ENCODE data around the gene DYNLRB1.
"Not testable (repeated sequence)": the region's sequence is repeated elsewhere in the genome, so short reads cannot be mapped to it uniquely, and the experiment has no call there.

The DYNLRB1 gene

DNA sequence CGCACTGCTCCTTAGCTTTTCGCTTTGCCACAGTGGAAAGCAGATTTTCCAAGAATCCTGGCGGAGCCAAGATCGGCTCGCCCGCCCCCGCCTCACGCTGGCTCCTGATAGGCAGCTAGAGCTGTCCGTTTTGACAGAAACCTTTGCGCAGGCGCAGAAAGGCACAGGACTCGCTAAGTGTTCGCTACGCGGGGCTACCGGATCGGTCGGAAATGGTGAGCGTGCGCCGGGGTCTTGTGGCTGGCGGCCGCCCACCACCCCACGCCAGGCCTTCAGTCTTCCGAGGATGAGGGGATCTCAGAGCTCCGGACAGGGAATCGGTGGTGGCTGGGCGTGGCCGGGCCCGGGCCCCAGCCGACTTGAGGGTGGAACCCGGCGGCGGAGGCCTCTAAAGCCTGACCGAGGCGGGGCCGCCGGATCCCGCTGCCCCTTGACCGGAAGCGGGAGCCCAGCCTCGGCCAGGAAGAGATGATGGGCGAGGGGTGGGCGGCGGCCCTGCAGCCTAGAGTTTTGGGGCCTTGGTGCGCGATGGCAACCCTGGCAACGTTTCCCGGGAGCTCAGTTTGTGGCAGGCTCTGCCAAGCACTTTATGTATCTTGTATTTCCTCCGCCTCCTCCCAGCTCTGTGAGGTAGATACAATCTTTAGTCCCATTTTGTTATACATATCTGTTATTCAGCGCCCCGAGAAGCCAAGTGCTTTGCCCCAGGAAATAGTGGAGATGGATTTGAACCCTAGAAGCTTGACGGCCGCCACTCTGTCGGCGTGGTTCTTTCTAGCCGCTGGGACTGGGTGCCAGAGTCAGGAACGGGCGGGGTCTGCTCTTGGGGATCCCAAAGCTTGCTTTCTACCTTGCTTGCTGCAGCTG lies at the start of gene DYNLRB1:
DYNLRB1 (plus strand) TSS at position 176 of the 867 bp plus-strand sequence; CDS start at position 213, 37 bp downstream.
- peak; percentile 37 for DNase-seq

DNA sequence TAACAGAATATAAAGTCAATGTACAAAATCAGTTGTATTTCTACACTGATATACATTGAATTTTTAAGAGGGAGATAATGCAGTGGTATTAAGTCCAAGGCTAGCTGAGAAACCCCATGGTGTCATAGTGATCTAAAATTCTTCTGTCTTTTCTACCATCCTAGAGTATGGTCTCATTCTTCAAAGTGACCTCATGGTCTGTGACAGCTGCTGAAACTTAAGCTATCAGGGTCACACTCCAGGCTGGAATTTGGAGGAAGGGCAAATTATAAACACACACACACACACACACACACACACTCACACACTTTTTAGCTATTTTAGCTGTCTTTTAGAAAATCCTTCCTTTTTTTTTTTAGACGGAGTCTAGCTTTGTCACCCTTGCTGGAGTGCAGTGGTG lies 47.3 kb upstream of the DYNLRB1 start:
- DNase-seq = no peak

DNA sequence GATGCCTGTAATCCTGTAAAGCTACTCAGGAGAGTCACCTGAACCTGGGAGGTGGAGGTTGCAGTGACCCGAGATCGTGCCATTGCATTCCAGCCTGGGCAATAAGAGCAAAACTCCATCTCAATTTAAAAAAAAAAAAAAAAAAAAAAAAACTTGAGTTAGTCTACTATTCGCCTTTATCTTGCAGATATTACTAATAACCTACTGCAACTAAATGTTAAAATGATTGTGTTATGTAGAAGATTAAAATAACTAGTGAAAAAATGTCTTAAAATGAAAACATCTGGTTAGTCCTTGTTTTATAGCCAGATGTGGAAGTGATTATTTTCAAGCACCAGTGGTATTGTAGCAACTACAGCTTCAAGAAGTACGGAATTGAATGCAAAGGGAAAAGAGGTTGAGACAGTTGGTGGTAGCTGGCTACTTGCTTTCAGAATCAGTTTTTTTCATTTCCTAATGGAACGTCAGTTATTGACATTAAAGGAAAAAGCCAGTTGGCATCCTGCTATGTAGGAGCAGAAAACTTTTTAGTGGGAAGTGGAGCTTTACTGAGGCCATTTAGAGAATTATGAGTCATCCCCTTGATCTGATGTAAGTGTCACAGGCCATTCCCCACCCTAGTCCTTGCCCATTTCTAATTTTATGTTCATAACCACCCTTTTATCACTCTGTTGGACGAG lies 43.8 kb upstream of the DYNLRB1 start:
- no peak for DNase-seq

DNA sequence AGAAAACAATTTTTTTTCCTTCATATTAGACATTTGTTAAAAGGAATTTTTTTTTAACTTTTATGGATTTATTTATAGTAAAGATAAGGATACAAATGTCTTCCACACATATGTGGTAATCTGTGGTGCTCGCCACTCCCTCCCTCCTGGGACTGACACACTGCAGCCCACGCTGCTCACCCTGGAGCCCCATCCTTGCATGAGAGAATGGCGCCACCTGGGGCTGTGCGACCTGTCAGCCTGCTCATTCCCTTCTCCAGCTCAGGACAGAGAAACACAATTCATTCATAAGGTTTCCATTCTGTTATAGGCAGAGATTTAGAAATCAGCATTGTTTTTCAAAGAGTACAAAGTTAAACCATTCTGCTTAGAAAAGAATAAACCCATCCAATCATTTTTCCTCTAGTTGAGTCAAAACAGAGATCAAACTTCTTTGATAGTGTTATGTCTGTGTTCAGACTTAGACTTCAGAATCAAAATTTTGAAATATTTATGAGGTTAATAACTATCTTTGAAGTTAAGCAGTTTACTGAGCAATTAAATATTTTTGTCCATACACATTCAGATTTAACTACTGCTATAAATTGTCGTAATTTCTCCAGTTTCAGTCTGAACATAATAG lies 42.8 kb upstream of the DYNLRB1 start:
- no peak for DNase-seq

DNA sequence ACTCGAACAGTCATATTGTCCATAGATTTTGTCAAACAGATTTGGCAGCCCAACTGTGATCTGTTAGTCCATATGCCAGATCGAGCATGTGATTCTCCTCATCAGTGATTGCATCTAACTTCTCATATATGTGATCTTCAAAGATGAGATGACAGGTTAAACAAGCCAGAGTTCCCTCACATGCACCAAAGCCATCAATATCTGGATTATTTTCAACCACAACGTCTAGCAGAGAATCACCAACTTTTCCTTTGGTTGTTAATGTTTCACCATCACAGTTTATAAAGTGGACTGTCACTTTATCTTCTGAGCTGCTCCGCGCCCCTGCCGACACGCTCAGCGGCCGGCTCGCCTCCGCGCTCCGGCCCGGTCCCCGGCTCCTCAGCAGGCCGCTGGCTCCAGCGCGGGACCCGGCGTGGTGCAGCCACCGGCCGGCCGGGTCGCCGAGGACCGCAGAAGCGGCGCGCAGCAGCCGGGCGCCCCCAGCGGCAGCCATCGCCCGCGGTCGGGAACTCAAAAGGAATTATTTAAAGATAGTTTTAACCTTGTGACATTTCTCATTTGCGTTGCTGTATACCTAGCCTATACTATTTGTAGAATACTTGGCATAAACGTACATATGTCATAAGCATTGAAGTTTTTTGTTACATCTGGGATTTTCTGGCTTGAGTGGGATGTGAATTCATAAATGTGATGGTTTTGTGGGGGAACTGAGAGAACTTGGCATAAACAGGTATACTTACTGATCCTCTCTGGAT lies 40.1 kb upstream of the DYNLRB1 start:
- no peak for DNase-seq

DNA sequence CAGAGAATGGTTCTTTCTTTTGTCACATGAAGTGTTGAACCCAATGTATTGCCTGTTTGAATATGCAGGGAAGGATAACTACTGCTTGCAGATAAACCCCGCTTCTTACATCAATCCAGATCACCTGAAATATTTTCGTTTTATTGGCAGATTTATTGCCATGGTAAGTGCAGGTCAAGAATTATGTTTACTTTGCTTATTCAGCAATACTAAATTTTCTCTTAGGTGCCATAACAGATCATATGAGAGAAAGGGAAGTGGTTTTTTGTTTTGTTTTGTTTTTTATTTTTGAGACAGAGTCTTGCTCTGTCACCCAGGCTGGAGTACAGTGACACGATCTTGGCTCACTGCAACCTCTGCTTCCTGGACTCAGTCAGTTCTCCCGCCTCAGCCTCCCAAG lies 36.6 kb upstream of the DYNLRB1 start:
- no peak for DNase-seq

DNA sequence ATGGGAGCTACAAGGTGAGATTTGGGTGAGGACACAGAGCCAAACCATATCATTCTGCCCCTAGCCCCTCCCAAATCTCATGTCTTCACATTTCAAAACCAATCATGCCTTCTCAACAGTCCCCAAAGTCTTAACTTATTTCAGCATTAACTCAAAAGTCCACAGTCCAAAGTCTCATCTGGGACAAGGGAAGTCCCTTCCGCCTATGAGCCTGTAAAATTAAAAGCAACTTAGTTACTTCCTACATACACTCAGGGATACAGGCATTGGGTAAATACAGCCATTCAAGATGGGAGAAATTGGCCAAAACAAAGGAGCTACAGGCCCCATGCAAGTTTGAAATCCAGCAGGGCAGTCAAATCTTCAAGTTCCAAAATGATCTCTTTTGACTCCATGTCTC lies 34.1 kb upstream of the DYNLRB1 start:
- DNase-seq = not testable (repeated sequence)

DNA sequence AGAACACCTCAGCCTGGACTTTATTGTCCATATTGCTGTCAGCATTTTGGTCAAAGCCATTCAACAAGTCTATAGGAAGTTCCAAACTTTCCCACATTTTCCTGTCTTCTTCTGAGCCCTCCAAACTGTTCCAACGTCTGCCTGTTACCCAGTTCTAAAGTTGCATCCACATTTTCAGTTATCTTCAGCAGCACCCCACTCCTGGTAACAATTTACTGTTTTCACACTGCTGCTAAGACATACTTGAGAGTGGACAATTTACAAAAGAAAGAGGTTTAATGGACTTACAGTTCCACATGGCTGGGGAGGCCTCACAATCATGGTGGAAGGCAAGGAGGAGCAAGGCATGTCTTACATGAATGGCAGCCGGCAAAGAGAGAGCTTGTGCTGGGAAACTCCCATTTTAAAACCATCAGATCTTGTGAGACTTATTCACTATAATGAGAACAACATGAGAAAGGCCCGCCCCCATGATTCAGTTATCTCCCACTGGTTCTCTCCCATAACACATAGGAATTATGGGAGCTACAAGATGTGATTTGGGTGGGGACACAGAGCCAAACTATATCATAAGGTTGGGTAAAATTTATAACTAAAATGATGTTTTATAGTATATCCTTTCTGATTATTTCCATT lies 32.5 kb upstream of the DYNLRB1 start:
- not testable (repeated sequence) for DNase-seq

DNA sequence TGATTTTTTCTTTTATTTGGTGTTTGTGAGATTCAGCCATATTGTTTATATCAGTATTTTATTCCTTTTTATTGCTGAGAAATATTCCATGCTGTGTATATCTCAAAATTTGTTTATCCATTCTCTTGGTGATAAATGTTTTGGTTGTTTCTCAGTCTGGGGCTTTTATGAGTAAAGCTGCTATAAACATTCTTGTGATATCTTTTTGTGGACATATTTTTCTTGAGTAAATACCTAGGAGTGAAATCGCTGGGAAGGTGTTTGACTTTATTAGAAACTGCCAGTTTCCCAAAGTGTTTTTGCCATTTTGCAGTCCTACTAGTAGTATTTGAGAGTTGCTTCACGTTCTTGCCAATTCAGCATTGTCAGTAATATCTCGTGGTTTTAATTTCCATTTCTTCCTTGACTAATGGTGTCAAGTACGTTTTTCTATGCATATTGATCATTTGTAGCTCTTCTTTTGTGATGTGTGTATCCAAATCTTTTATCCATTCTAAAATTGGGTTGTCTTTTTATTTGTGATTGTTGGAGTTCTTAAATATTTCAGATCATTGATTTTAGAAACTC lies 31.1 kb upstream of the DYNLRB1 start:
- DNase-seq = no peak

DNA sequence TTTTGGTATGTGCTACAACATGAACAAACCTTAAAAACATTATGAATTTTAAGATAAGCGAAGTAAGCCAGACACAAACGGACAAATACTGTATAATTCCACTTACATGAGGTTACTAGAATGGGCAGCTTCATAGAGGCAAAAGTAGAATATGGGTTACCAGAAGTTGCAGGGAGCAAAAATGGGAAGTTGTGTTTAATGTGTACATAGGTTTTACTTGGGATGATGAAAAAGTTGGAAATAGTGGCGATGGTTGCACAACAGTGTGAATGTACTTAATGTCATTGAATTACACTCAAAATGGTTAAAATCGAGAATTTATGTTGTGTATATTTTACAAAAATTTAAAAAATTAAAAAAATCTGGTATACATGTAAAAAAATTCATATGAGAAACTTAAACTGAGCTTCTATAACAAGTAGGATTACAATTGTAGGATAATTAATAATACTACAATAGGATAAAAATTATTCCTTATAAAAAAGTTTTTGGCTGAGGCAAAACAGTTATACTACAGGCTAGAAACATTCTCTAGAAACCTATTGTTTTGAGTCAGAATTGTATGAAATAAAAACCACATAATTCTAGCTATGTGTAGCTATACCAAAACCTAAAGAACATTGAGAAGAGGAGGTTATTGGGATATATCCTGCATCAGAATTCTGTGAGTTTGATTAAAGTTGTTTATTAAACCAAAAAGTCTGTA lies 24.8 kb upstream of the DYNLRB1 start:
- no peak for DNase-seq

DNA sequence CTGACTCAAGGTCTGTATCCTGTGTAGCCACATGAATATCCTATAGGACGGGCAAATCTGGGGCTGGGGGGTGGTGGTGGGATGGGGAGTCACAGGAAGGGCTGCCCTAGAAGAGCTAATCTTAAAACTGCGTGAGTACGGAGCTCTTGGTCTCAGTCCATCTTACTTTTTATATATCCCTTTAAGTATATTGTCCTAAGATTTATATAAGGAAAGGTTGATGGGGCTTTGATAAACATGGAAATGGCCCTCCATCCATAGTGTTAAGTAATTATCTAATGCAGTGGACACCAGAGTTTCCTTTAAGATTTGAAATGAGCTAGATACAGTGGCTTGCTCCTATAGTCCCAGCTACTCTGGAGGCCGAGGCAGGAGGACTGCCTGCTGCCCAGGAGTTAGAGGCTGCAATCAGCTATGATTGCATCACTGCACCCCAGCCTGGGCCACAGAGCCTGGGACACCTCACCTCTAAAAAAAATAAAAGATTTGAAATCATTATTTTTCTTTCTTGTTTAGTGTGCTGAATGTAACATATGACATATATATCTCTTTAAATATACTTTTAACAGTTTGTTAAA lies 24.2 kb upstream of the DYNLRB1 start:
- no peak for DNase-seq

DNA sequence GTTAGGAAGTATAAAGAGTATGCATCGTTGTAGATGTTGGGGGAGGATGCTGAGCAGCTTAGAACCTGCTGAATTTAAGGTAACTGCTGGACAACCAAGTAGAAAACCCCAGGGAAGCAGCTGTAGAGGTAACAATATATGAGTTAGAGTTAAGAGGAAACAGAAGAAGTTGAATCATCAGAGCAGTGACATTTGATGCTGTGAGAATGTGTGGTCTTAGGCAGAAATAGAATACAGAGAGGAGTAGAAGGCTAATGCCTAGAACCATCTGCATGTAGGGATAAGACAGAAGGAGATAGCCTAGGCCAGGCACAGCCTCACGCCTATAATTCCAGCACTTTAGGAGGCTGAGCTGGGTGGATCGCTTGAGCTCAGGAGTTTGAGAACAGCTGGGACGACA lies 22.6 kb upstream of the DYNLRB1 start:
- DNase-seq = no peak

DNA sequence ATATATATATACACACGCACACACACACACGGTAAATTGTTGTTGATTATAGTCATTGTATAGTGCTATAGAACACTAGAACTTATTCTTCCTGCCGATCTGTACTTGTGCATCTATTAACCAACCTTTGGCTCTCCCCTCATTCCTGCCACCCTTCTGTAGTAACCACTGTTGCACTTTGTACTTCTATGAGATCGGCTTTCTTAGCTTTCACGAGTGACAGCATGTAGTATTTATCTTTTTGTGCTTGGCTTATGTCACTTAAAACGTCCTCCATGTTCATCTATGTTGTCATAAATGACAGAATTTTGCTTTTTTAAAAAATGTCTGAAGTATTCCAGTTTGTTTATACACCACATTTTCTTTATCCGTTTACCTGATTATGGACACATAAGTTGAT lies 20.9 kb upstream of the DYNLRB1 start:
- DNase-seq = no peak

DNA sequence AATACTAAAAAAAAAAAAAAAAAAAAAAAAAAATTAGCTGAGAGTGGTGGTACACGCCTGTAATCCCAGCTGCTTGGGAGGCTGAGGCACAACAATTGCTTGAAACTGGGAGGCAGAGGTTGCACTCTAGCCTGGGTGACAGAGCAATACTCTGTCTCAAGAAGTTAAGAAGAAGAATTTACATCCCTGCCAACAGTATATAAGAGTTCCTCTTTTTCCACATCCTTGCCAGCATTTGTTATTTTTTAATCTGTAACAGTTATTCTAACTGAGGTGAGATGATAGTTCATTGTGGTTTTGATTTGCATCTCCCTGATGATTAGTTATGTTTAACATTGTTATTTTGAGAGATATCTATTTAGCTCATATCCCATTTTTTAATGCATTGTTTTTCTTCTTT lies 20.3 kb upstream of the DYNLRB1 start:
- DNase-seq = no peak

DNA sequence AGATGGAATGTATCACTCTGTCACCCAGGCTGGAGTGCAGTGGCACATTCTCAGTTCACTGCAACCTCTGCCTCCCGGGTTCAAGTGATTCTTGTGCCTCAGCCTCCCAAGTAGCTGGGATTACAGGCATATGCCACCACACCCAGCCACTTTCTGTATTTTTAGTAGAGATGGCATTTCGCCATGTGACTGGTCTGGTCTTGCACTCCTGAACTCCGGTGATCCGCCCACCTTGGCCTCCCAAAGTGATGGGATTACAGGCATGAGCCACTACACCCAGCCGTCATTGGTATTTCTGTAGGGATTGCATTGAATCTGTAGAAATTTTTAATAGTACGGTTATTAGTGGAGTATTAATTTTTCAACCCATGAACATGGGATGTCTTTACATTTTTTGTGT lies 18.6 kb upstream of the DYNLRB1 start:
- not testable (repeated sequence) for DNase-seq

DNA sequence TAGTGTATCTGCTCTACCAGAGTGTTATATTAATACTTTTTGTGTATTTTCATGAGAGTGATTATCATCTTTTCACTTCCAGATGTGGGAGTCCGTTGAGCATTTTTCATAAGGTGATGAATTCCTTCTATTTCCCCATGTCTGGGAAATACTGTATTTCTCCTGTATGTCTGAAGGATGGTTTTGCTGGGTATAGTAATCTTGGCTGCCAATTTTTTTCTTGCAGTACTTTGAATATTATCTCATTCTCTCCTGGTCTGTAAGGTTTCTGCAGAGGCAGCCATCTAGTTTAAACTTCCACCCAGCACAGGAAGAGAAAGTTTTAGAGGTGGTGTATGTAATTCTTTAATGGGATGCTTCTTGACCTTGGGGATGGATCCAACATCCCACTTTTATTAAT lies 15.4 kb upstream of the DYNLRB1 start:
- no peak for DNase-seq

DNA sequence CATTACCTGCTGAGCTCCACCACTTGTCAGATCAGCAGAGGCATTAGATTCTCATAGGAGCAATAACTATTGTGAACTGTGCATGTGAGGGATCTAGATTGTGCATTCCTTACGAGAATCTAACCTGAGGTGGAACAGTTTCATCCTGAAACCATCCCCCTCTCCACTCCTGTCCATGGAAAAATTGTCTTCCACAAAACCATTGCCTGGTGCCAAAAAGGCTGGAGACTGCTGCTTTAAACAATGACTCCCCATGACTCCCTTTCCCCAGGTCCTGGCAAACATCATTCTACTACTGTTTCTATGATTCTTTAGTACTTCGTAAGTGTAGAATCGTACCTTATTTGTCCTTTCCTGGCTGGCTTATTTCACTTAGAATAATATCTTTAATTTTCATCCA lies 9.7 kb upstream of the DYNLRB1 start:
- no peak for DNase-seq

DNA sequence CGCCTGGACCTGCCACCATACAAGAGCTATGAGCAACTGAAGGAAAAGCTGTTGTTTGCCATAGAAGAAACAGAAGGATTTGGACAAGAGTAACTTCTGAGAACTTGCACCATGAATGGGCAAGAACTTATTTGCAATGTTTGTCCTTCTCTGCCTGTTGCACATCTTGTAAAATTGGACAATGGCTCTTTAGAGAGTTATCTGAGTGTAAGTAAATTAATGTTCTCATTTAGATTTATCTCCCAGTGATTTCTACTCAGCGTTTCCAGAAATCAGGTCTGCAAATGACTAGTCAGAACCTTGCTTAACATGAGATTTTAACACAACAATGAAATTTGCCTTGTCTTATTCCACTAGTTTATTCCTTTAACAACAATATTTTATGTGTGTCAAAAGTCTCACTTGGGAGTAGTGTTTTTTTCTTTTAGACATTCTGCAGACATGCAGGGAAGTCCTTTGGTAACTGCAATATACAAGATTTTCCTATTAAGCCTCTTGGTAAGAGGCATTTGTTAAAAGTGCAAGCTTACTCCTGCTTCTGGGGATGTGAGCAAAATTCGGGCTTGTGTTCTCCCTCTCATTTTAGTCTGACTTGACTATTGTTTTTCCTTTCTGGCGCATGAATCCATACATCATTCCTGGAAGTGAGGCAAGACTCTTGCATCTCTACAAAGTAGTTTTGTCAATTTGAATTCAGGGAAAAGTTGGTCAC lies 8.4 kb upstream of the DYNLRB1 start:
- no peak for DNase-seq

DNA sequence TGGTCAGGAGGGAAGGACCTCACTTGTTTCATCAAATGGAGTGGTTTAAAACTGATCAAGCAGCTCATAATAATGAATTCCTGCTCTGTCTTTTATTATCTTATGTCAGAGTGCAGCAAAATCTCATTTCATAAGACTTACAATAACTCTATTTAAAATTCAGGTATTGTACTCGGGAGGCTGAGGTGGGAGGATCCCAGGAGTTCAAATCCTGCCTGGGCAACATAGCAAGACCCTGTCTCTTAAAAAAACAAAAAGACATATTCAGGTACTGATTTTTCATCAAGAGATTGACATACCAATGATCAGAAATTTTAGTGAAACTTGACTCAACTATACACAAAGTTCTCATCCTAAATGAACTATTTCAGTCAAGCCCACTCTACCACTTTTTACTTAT lies 5.6 kb upstream of the DYNLRB1 start:
- DNase-seq = no peak

DNA sequence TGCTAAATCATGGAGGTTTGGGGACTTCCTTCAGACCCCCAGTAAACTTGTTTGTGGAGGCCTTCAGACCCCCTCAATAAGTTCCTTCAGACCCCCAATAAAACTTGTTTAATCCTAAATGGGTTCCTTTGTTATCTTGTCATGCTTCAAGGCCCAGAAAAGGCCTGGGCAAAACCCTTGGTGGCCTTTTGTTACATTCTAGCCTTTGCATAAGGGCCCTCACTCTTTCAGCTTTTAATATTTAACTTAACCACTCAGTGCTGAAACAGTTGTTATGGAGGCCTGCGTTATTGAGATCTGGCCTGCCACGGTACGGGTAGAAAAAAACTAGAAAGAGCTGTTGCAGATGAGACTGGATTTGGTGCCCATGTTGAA lies 4.3 kb upstream of the DYNLRB1 start:
- DNase-seq = no peak

All from cortex of kidney (tissue), 1 donor.